GM13977 (cell line): ENCODE measurements around the gene CRY1.
"Not testable (repeated sequence)": the region's sequence is repeated elsewhere in the genome, so short reads cannot be mapped to it uniquely, and the experiment has no call there.

Source experiments
- DNase-seq: peaks from one replicate; pipeline ENCODE4 v3.0.0; 2012; ENCODE audit warnings: low spot score
- CTCF ChIP-seq: IDR thresholded peaks from 2 replicates; pipeline ENCODE4 v1.5.1; 2012; ENCODE audit warnings: mild to moderate bottlenecking, control low read depth; ENCODE audit not compliant: insufficient read depth; ENCODE audit errors: extremely low read depth, missing control alignments
- in situ Hi-C: fragments of 300-500 bp; cut with MboI; formaldehyde crosslinking; loops from one replicate; pipeline ENCODE4 v1.12.0; 2022; ENCODE audit warnings: low sequenced_read_pairs, low pct_unique_long_range_greater_than_20kb, mixed read lengths, inconsistent platforms; ENCODE audit not compliant: unreplicated experiment

CRY1 gene

GRCh38 chr12:107109726-107110719 is 16.7 kb upstream of the CRY1 start:
- DNase-seq: no peak

GRCh38 chr12:107108995-107109508 is 15.7 kb upstream of the CRY1 start:
- in situ Hi-C loops: no loop called here
- TF ChIP-seq CTCF: no peak
- DNase-seq: no peak

More at GRCh38 chr12:107109726-107110719, 16.7 kb upstream of the CRY1 start:
- in situ Hi-C loops: no loop called here
- TF ChIP-seq CTCF: no peak

- DNase-seq, in situ Hi-C loops: not testable (repeated sequence)
Measured at GRCh38 chr12:107108366-107108765, 15.0 kb upstream of the CRY1 start.

GRCh38 chr12:107107381-107107780 is 14.0 kb upstream of the CRY1 start:
- DNase-seq: no peak
- in situ Hi-C loops: no loop called here
- TF ChIP-seq CTCF: no peak

GRCh38 chr12:107106241-107107025 is 13.1 kb upstream of the CRY1 start:
- no peak for TF ChIP-seq CTCF
- in situ Hi-C loops: no loop called here
- no peak for DNase-seq

- in situ Hi-C loops: no loop called here
- TF ChIP-seq CTCF: no peak
- no peak for DNase-seq
Measured at GRCh38 chr12:107105410-107105703, 12.0 kb upstream of the CRY1 start.
